GM12878 (cell line): ENCODE results near the gene RALB. TPM values are rescaled to one million over a fixed set of nuclear protein-coding genes. Genes with fewer than 3 reads are reported as not detected.

Source experiments
- ATAC-seq: fragments of 200-7000 bp; cut with Tn5 transposase; 3 replicates; pipeline ENCODE4 v1.9.1; 2020; ENCODE audit warnings: mild to moderate bottlenecking, moderate library complexity
- BruUV-seq: library from RNA; stranded (reverse); fragments of 400-500 nt; replicated peaks from 2 replicates; lab custom pipeline; 2021; lab: Mats Ljungman, UMichigan
- CTCF ChIA-PET: fragments of 300-600 bp; sonication (Branson Sonifier 250); formaldehyde crosslinking; extraction: SDS; loops from one replicate; lab custom pipeline; 2021; ENCODE audit warnings: inconsistent platforms; lab: Yijun Ruan, JAX
- POLR2A ChIA-PET: fragments of 350-600 bp; formaldehyde crosslinking; extraction: SDS; loops from one replicate; lab custom pipeline; 2021; ENCODE audit warnings: inconsistent platforms; lab: Charles Lee
- RAD21 ChIA-PET: fragments of 300-600 bp; sonication (Branson Sonifier 250); formaldehyde crosslinking; loops from one replicate; lab custom pipeline; 2023; ENCODE audit warnings: antibody characterized with exemption; ENCODE audit not compliant: unreplicated experiment; lab: Charles Lee
- SMC1A ChIA-PET: fragments of 300-600 bp; sonication (Branson Sonifier 250); formaldehyde crosslinking; loops from one replicate; lab custom pipeline; 2023; ENCODE audit not compliant: unreplicated experiment, uncharacterized antibody; lab: Charles Lee
- DNase-seq: peaks from one replicate; pipeline ENCODE4 v3.0.0-alpha.2; 2011; ENCODE audit warnings: low read depth, low spot score
- FAIRE-seq: peaks from 3 replicates; lab custom pipeline; 2011; peaks lifted over from hg19 to GRCh38; lab: Jason Lieb, UNC
- H2AFZ ChIP-seq: 2 replicates; pipeline ENCODE4 v1.6.0; 2011; ENCODE audit warnings: low read depth, low read length, control low read depth; ENCODE audit not compliant: control insufficient read depth
- H3K27ac ChIP-seq: 2 replicates; pipeline ENCODE4 v1.5.1; 2011; ENCODE audit warnings: control low read depth; ENCODE audit not compliant: control insufficient read depth, insufficient read depth
- H3K27me3 ChIP-seq, 2 experiments: replicated peaks in 1 of 2; 2 replicates each; pipeline versions ENCODE4 v1.6.0 to v1.6.1; 2011; ENCODE audit warnings: low read length in 1 of 2; ENCODE audit not compliant: control insufficient read depth in 2 of 2, insufficient read depth in 2 of 2
- H3K36me3 ChIP-seq, 2 experiments: 2 replicates each; pipeline ENCODE4 v1.5.1; 2011; ENCODE audit warnings: low read length in 1 of 2; ENCODE audit not compliant: control insufficient read depth in 2 of 2, insufficient read depth in 2 of 2
- H3K4me1 ChIP-seq: 2 replicates; pipeline ENCODE4 v1.6.1; 2011; ENCODE audit warnings: mild to moderate bottlenecking, low read length, moderate library complexity, mixed read lengths; ENCODE audit not compliant: control insufficient read depth, insufficient read depth
- H3K4me2 ChIP-seq: 2 replicates; pipeline ENCODE4 v1.6.0; 2011; ENCODE audit warnings: control low read depth; ENCODE audit not compliant: control insufficient read depth, insufficient read depth
- H3K4me3 ChIP-seq: fragments of 200-600 bp; sonication (generic); 2 replicates; pipeline ENCODE4 v1.5.1; 2016
- H3K79me2 ChIP-seq: 2 replicates; pipeline ENCODE4 v1.6.0; 2011; ENCODE audit warnings: low read length; ENCODE audit not compliant: control insufficient read depth, insufficient read depth
- H3K9ac ChIP-seq: 2 replicates; pipeline ENCODE4 v1.8.0; 2011; ENCODE audit warnings: low read length, control low read depth, mixed read lengths; ENCODE audit not compliant: control insufficient read depth, insufficient read depth
- H3K9me3 ChIP-seq: replicated peaks from 3 replicates; pipeline ENCODE4 v1.5.1; 2011; ENCODE audit warnings: mild to moderate bottlenecking, low read length; ENCODE audit not compliant: control insufficient read depth, insufficient read depth
- H4K20me1 ChIP-seq: 2 replicates; pipeline ENCODE4 v1.6.0; 2011; ENCODE audit not compliant: control insufficient read depth, insufficient read depth
- ASH2L ChIP-seq: fragments of 300-600, 200-600 bp; sonication (generic); IDR thresholded peaks from 2 replicates; pipeline ENCODE4 v1.6.1; 2017; ENCODE audit warnings: low read depth, mild to moderate bottlenecking, borderline replicate concordance
- ATF7 ChIP-seq: fragments of 450-650 bp; IDR thresholded peaks from 2 replicates; pipeline ENCODE4 v1.6.1; 2016; ENCODE audit warnings: low read depth, mild to moderate bottlenecking
- EGR1 ChIP-seq, 2 experiments: IDR thresholded peaks; 1 replicate in 1 of 2; 2 replicates in 1 of 2; pipeline ENCODE4 v1.6.1; 2011 to 2012; ENCODE audit warnings: low read depth in 2 of 2, low read length in 2 of 2, borderline replicate concordance in 1 of 2, mild to moderate bottlenecking in 1 of 2, moderate library complexity in 1 of 2
- IRF5 ChIP-seq: fragments of 450-650 bp; IDR thresholded peaks from 2 replicates; pipeline ENCODE4 v1.6.1; 2017; ENCODE audit warnings: borderline replicate concordance
- NFXL1 ChIP-seq: fragments of 450-650 bp; IDR thresholded peaks from 2 replicates; pipeline ENCODE4 v1.6.1; 2017; ENCODE audit warnings: antibody characterized with exemption, mild to moderate bottlenecking, borderline replicate concordance
- NR2F1 ChIP-seq: fragments of 450-650 bp; conservative IDR thresholded peaks from 2 replicates; pipeline ENCODE4 v1.6.1; 2017; ENCODE audit warnings: mild to moderate bottlenecking
- RUNX3 ChIP-seq: IDR thresholded peaks from 2 replicates; pipeline ENCODE4 v1.6.1; 2012; ENCODE audit warnings: low read length, inconsistent platforms
- SMARCA5 ChIP-seq: fragments of 450-650 bp; IDR thresholded peaks from 2 replicates; pipeline ENCODE4 v1.6.1; 2017; ENCODE audit warnings: mild to moderate bottlenecking
- WGBS: methylation state at CpG from one replicate; pipeline ENCODE4 v1.1.6; 2016; ENCODE audit warnings: low lambda C conversion rate; ENCODE audit not compliant: insufficient replicate concordance, insufficient coverage; ENCODE audit errors: missing lambda C conversion rate; 5-methylcytosine and 5-hydroxymethylcytosine counted together
- in situ Hi-C: fragments of 300-500 bp; cut with MboI; formaldehyde crosslinking; loops from 9 replicates; pipeline ENCODE4 v1.14.3; 2018; ENCODE audit warnings: mixed read lengths
- intact Hi-C: fragments of 100-400 bp; cut with micrococcal nuclease; formaldehyde crosslinking; loops from one replicate; pipeline ENCODE4 v1.14.2; 2022; ENCODE audit not compliant: unreplicated experiment
- polyA plus RNA-seq, 11 experiments: library from polyadenylated mRNA; depleted of rRNA in 4 of 11; unstranded in 6 of 11; stranded (reverse) in 5 of 11; fragments of >200 nt; fragmentation: Nextera tagmentation in 4 of 11; fragmentation: Illumina TruSeq in 1 of 11; extraction: Ambion mirVana in 4 of 11; extraction: Trizol in 1 of 11; gene quantifications; 1 replicate in 1 of 11; 2 replicates in 10 of 11; pipeline versions ENCODE4 v1.2.1 to v1.2.3, GENCODE V29; 2011 to 2016; ENCODE audit warnings: inconsistent platforms in 2 of 11, missing spikeins in 2 of 11, low read depth in 1 of 11
- total RNA-seq, 4 experiments: library from RNA; depleted of rRNA in 3 of 4; stranded (reverse); fragments of >200 nt in 3 of 4; fragmentation: Illumina TruSeq in 1 of 4; extraction: Trizol in 1 of 4; gene quantifications; 2 replicates each; pipeline versions ENCODE4 v1.2.1 to v1.2.3, GENCODE V29; 2013 to 2021
- TF ChIP-seq, protein P1 (sequence below): fragments of 450-650 bp; IDR thresholded peaks from 2 replicates; pipeline ENCODE4 v1.6.1; 2016; ENCODE audit warnings: mild to moderate bottlenecking
- TF ChIP-seq, protein P2 (sequence below): fragments of 450-650 bp; formaldehyde crosslinking; IDR thresholded peaks from 2 replicates; pipeline ENCODE4 v1.5.0; 2022; ENCODE audit warnings: mild to moderate bottlenecking, missing genetic modification characterization

RALB gene
- total and polyA plus RNA-seq, 10 of the 15 experiments (the other 5 are each of a cell fraction or from before 2014, with no cell fraction given) = 8.3 to 54.0 (median 24.2) TPM

- TF ChIP-seq, protein P1, sequence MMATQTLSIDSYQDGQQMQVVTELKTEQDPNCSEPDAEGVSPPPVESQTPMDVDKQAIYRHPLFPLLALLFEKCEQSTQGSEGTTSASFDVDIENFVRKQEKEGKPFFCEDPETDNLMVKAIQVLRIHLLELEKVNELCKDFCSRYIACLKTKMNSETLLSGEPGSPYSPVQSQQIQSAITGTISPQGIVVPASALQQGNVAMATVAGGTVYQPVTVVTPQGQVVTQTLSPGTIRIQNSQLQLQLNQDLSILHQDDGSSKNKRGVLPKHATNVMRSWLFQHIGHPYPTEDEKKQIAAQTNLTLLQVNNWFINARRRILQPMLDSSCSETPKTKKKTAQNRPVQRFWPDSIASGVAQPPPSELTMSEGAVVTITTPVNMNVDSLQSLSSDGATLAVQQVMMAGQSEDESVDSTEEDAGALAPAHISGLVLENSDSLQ = no peak
- no peak for TF ChIP-seq IRF5
- TF ChIP-seq EGR1 (IDR thresholded peaks at IDR 0.05; ENCODE audit: borderline replicate concordance in 1 of 2, low read depth in 2 of 2, low read length in 2 of 2) = no peak
Observed at GRCh38 chr2:120312860-120313694, 60.4 kb downstream of the RALB start (continued).

- H3K36me3 ChIP-seq = no peaks in the 10 kb centered on the region
- no peak overlapping the region for H2AFZ ChIP-seq
- H3K27ac ChIP-seq = no peak overlapping the region
- FAIRE-seq (no peak), DNase-seq (no peak), ATAC-seq (no peak)
- 0 out of 4 replicates have a peak, but pooled peaks cover 0 to 1% of the 10 kb centered on the region in 2 experiments for H3K27me3 ChIP-seq
- ChIA-PET RAD21 (interaction anchor here (0.7 to 6.0 kb wide), 39 partner anchors 9 to 617 kb away, joined by 3 to 78 read pairs (median 4); partner anchors contain the start of genes RALB and TMEM185B), SMC1A (interaction anchor here (0.7 to 7.4 kb wide), 28 partner anchors 9 to 610 kb away, joined by 3 to 106 read pairs (median 4); no protein-coding TSS in a partner anchor), POLR2A (interaction anchor here (0.6 to 1.0 kb wide), 3 partner anchors 12 to 136 kb away, joined by 3 to 8 read pairs (median 3); no protein-coding TSS in a partner anchor), CTCF (interaction anchor here (0.6 to 7.5 kb wide), 63 partner anchors 10 to 777 kb away, joined by 3 to 148 read pairs (median 4); partner anchors contain the start of genes PTPN4, RALB and TMEM185B)
- no TSS peak for BruUV-seq
- no peaks in the 10 kb centered on the region for H3K79me2 ChIP-seq
- no peaks in the 10 kb centered on the region for H4K20me1 ChIP-seq
- intact Hi-C loops (loop anchor here (1.0 to 10.0 kb wide), 7 partner anchors 61 to 559 kb away; partner anchors contain the start of genes PTPN4 and RALB), in situ Hi-C loops (loop anchor here (10.0 kb wide), 1 partner anchor 199 kb away; no protein-coding TSS in a partner anchor)
- H3K4me2 ChIP-seq = peak overlapping the region; percentile 76
- peak overlapping the region; percentile 42 for H3K9ac ChIP-seq
- peak overlapping the region; percentile 47; the same call in 1 of the 2 replicates for H3K4me3 ChIP-seq
- H3K4me1 ChIP-seq = peaks cover 15% of the 10 kb centered on the region
- 74% methylated on average over 39 of the region's 39 CpGs for WGBS
- H3K9me3 ChIP-seq = no peaks in the 10 kb centered on the region
- TF ChIP-seq RUNX3 (no peak), SMARCA5 (no peak), NFXL1 (no peak), ASH2L (no peak), ATF7 (no peak), NR2F1 (no peak)
- TF ChIP-seq, protein P2, sequence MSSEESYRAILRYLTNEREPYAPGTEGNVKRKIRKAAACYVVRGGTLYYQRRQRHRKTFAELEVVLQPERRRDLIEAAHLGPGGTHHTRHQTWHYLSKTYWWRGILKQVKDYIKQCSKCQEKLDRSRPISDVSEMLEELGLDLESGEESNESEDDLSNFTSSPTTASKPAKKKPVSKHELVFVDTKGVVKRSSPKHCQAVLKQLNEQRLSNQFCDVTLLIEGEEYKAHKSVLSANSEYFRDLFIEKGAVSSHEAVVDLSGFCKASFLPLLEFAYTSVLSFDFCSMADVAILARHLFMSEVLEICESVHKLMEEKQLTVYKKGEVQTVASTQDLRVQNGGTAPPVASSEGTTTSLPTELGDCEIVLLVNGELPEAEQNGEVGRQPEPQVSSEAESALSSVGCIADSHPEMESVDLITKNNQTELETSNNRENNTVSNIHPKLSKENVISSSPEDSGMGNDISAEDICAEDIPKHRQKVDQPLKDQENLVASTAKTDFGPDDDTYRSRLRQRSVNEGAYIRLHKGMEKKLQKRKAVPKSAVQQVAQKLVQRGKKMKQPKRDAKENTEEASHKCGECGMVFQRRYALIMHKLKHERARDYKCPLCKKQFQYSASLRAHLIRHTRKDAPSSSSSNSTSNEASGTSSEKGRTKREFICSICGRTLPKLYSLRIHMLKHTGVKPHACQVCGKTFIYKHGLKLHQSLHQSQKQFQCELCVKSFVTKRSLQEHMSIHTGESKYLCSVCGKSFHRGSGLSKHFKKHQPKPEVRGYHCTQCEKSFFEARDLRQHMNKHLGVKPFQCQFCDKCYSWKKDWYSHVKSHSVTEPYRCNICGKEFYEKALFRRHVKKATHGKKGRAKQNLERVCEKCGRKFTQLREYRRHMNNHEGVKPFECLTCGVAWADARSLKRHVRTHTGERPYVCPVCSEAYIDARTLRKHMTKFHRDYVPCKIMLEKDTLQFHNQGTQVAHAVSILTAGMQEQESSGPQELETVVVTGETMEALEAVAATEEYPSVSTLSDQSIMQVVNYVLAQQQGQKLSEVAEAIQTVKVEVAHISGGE (CRISPR knock-in tag) = no peak
Observed at GRCh38 chr2:120313695-120314615, 61.3 kb downstream of the RALB start.
